GM12892 (cell line): Measurements from ENCODE around the gene MECP2.

ENCODE experiments used
- POLR2A ChIP-seq: IDR thresholded peaks from 2 replicates; pipeline ENCODE4 v1.6.1; 2011; ENCODE audit warnings: low read depth, low read length, control low read depth
- POLR2AphosphoS5 ChIP-seq: IDR thresholded peaks from 2 replicates; pipeline ENCODE4 v1.6.1; 2011; ENCODE audit warnings: low read depth, low read length, control low read depth
- TAF1 ChIP-seq: IDR thresholded peaks from 2 replicates; pipeline ENCODE4 v1.6.1; 2011; ENCODE audit warnings: low read depth, mild to moderate bottlenecking, control low read depth, low read length, borderline replicate concordance

- TF ChIP-seq POLR2A (no peak), POLR2AphosphoS5 (no peak), TAF1 (no peak)
Measured at GRCh38 chrX:154020536-154021115, 76.9 kb downstream of the MECP2 start.
